Stimulated activated CD8-positive, alpha-beta memory T cell treated with anti-CD3 and anti-CD28 coated beads, Interleukin-12 subunit alpha, Interleukin-12 subunit beta, amount 100 ng/mL, for 24 hours (primary cell): ENCODE results near the gene DENND1A.
"Not testable (repeated sequence)": the region's sequence is repeated elsewhere in the genome, so short reads cannot be mapped to it uniquely, and the experiment has no call there.

Experiments
- DNase-seq: peaks from one replicate; pipeline ENCODE4 v3.0.0-alpha.2; 2020; ENCODE audit errors: extremely low read depth

DENND1A gene

DNA sequence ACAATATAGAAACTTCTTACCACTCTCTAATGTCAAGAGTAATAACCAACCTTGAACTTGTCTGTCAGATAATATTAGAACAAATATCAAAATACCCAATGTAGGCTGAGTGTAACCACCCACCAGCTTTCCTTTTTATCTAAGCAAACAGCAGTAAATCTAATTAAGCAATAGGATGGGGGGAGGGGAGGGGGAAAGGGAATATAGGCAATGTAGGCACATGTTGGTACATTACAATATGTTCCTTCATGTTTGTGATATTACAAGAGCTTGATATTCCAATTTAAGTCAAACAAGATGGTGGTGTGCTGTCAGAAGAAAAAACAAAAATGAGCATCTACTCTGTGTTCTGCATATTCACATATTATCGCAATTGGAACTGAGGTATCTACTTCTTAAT lies 158.2 kb downstream of the DENND1A start:
- no peak for DNase-seq

DNA sequence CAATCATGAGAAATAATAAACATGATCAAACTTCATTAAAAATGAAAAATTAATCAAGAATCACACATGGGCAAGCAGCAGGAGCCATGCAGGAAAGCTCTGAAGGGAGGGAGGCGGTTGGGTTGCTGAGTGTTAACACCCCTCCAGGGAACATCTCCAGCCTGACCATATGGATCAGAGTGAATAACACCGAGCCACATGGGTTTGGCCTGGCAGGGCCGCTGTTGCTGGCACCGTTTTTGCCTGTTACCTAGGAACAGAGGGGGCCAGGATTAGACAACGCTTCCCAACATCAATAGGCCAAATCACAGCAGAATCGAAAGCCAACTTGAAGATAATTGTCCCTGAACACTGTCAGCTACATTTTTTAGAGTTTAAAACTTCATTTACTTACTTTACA lies 160.2 kb downstream of the DENND1A start:
- no peak for DNase-seq

DNA sequence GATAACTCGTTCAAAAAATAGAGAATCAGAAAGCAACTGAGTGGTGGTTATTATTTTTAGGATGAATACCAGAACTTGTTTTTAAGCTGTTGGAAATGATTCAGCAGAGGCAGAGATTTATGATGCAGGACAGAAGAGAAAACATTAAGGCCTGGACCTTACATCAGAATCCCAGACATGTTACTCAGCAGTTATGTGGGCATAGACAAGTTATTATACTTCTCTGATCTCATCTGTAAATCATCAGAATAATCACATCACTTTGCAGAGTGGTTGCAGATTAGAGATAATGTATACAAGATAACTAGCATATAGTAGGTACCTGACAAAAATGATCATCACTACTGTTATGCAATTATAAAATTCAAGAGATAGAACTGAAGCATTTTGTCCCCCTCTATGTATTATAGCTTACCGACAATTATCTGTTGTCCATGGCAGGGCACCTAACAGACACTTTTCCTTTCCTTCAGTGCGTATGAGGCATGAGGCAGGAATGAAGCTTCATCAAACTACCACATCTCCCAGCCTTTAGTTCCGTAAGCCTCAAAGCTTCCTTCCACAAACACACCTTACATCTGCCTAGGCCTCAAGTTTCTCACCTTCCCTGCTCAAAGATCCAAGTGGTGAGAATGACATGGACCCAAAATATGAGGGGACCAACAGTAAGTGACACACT lies 165.9 kb downstream of the DENND1A start:
- DNase-seq, result no peak

DNA sequence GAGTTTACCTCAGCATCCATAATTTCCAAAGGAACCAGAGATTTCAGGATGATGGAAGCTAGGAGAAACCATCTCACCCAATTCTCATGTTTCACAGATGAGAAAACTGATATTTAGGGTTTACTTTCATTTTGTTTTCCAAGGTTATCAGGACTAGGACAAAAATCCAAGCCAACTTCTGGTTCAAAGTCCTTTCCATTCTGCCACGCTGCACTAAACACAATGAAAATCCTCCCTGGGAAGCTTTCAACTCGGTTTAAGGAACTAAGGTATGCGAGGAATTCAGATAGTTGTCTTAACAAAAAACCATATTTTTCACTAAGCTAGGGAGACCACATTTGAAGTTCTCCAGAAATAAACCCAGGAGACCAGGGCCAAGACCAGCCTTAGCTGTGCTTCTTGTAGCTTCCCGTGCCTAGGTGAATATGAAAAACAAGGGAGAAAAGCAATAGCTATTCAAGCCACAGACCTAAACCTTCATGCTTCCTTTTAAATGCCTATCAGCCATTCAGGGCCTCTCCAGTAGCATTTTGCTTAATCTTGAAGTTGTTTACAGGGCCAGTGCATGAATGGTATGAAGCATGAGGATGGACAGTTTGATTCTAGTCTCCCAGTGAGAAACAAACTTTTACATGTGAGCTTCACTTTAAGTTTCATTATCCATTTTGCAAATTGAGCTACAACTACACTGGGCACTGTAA lies 167.9 kb downstream of the DENND1A start:
- DNase-seq, result no peak

DNA sequence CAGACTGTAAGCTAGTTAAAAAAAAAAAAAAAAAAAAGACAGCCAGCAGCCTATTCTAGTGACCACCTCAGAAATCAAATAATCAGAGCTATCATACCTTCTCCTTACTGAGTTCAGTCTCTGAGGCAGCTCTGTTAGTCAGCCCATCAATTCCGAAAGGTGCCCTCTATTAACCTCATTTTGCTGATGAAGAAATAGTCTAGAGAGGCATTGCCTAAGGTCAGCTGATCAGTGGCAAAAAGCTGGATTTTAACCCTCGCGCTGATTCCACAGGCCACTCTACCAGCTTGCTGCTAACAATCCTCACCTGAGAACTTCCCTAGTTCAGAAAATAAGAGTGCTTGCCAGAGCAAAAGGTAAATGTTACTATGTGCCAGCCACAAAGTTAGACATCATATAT lies 172.0 kb downstream of the DENND1A start:
- no peak for DNase-seq

DNA sequence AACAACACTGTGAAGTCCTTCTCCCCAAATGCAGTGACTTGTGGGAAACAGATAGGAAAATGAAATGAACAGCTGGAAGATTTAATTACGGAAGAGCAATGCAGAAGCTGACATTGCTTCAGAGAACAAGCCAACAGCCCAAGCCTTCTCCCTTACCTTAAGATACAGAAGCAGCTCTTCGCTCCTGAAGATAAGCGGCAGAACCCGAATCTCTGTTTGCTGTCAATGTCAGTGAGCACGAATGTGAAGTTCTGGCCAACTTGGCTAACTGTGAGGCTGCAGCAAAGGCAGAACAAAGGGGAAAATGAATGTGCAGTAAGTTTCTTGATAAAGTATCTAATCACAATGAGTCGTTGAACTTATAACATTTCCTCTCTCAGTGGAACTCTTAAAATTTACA lies 172.4 kb downstream of the DENND1A start:
- DNase-seq, result no peak

DNA sequence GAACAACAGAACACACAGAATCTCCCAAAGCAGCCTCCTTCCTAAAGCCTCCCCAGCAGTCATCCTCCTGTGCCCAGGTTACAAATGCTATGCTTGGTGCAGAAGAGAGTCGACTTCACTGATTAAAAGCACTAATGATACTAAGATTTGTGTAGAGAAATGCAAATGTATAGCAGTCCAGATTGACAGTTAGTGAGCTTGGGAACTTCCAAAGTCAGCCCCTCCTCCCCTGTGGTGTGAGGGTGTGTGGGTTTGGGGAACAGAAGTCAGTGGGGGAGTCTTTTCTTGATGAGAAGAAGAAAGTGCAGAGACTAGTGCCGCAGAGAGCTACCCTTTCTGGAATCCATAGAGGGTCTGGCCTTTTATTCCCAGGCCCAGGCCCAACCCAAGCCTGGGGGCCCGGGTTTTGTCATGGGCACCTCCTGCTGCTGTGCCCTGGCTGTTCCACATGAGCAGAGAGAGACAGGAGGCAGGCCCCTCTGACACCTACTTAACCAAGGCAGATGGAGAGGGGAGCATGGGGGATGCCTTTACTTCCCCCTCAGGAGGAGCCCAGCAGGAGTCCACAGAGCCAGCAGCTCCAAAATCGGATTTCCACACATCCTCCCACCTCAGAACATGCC lies 173.3 kb downstream of the DENND1A start:
- DNase-seq, result no peak

DNA sequence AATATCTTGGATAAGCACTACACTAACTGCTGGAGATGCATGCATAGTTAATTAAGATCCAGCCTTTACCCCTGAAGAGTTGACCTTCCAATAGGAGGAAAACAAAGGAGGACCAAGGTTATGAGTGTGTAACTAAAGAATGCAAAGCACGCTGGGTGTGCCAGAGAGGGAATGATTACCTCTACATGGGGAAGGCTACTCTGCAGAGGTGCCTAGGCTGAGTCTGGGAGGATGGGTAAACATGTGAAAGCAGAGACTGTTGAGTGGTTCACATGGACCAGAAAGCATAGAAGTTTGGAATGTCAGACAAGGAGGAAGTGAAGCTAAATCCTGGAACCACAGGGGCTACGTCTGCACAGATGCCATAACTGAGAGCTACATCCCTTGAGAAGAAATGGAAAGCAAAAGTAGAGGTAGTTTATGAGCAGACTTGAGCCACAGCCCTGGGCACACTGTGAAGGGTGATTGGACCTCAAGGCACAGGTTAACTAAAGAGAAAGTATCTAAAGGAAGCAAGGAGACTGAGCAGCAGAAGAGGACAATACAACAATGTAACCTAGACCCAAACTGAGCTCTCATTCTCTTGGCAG lies 176.2 kb downstream of the DENND1A start:
- DNase-seq, result no peak

DNA sequence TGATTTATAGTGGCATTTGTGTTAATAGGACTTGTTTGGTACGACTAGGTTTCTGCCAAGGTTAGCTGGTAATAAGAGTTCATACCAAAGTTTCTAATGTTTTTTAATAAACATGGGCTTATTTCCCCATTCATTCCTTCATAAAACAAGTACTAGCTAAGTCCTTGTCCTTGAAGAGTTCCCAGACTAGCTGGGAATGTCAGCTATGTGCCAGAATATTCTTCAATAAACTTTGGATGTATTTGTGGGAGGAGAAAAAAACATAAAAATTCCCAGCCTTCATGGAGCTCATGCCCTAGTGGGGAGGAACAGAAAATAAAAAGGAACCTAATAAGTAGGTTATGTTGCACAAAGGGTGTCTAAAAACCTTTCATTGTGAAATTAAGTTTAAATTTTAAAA lies 176.9 kb downstream of the DENND1A start:
- DNase-seq, result no peak

DNA sequence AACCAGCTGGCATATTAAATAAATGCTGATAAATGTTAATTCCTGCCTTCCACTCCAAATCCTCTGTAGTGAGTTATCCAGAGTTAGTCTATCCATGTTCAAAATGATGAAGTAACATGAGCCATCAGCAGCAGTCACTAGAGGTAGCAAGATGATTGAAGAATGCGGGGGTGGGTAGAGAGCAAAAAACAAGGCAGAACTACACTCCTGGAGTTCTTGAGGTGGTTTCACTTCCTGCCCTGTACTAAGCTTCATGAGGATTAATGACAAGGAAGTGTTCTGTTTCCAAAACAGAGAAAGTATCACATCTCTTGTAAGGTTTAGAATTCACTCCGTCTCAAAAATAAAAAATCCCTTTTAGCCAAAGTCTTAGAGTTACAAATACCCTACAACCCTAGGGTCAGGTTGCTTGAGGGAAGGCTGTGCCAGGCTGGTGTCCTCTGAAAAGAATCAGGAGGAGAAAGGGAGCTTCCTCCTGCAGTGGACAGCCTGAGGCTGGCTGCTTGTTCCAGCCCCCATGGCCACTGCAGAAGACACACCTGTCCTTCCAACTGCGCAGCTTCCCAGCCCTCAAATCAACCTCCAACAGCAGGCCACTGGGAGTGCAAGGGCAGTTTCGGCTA lies 180.2 kb downstream of the DENND1A start:
- DNase-seq, result no peak

DNA sequence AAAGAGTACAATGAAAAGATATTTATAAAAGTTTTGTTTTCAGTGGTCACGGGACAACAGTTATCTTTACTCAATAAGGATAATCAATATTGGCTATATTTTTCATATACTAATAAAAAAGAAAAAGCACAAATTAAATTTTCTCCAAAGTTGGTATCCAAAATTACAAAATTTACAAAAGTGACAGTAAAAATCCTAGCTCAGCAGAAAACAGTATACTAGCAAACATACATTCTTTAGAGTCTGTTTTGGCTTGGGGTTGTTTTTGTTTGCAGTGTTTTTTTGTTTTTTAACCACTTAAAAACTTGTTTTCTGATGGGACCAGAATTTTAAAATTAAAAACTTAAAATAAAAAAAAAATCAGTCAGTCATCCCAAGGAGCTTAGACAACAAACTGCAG lies 183.2 kb downstream of the DENND1A start:
- DNase-seq, result no peak

DNA sequence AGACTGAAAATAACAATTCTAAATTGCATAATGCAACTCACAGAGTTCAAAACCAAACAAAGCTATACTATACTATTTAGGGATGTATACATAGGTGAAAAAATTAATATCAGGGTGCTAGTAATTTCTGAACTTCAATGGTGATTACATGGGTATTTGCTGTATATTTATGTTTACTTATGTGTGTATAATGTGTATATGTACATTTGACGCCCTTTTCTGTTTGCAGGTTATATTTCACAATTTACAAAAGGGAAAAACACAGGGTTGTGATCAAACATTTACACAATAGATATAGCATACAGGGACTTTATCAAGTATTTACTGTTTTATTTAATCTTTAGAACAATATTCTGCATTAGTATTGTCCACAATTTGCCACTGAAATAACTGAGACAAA lies 184.0 kb downstream of the DENND1A start:
- DNase-seq, result no peak

DNA sequence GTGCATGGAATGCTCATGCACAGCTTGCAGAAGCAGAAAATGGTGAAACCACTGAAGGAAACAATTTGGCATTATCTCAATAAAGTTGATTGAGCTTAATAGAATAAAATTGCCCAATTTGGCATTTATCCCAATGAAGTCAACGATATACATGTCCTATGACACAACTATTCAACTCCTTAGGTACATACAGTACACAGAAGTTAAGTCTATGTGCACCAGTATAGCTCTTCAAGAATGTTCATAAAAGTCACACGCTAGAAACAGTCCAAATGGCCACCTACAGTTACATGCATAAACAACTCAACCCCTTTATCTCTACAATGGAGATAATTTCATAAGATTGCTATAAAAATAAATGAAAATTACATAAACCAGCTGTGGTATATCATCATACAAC lies 184.5 kb downstream of the DENND1A start:
- no peak for DNase-seq

DNA sequence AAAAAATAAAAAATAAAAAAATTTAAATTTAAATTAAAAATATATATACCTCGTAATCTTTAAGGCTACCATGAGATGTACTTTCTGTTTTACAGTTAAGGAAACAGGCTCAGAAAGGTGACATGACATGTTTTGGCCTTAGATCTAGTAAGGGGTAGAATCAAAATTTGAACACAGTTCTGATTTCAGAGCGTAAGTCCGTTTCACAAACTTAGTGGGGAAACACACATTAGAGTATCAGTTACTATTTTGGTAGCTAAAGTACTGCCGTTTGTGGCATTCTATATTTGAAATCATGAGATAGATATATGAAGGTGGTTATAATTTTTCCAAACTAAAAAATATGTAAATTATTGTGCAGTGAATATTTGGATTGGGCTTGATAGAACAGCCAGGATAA lies 186.2 kb downstream of the DENND1A start:
- DNase-seq, result no peak

DNA sequence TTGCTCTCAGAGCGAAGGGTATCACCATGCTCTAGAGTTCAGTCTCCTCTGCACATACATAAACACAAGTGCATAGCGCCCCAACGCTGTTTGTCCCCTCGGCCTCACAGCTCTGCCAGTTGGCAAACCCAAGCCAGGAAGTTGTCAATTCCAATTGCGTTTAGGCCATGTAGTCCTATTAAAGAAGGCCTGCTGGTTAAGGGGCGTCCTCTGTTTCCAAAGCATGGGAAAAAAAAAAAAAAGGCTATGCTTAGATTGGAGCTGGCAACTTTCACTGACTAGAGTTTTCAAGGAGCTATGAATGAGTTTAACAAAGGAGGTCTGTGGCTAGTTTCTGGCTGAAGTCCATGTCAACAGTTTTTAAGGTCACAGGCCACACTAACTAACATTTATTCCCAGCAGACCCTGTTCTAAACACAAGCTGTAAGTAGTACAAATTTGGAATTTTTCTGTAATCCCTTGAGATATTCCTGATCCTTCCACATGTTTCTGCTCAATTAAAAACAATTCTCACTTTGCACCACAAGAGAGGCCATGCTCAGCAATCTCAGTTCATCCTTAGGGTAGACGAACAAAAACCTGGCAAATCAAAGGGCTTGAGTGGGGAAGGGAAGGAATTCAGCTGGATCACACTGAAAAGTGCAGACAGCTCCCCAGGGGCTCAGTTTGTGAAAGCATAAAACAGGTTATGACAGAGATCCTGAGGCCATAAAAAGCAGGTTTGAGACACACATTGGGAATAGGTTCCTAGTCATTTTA lies 187.7 kb downstream of the DENND1A start:
- no peak for DNase-seq

DNA sequence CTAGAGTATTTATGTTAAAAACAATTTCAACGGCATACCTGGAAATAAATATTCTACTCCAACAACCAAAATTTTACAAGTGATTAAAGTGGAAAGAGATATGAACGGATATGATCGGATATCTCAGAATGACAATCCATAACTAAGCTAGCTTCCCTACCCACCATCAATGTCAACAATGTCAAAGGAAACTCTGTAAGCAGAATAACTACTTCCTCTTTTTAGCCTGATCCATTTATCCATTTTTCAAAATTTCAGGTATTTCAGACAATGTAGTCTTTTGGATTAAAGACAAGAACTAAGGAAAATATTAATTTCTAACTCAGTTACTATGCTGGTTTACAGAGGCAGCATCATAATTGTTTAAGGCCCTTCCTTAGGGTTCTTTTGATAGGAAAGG lies 188.7 kb downstream of the DENND1A start:
- DNase-seq, result no peak

DNA sequence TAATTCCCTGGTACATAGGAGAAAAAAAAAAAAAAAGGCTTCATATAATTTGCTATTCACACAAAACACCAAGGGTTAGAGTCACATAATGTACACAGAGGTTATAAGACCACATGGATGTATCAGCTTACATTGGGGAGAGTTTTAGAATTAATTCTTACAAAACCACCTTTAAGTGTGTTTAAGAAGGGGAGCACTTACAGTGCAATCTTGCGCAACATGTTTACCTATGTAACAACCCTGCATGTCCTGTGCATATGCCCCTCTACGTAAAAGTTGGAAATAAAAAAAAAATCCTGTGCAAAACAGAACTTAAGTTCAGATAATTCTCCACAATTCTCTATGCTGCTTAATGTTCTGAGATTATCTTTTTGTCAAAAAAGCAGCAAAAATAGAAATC lies 190.0 kb downstream of the DENND1A start:
- no peak for DNase-seq

DNA sequence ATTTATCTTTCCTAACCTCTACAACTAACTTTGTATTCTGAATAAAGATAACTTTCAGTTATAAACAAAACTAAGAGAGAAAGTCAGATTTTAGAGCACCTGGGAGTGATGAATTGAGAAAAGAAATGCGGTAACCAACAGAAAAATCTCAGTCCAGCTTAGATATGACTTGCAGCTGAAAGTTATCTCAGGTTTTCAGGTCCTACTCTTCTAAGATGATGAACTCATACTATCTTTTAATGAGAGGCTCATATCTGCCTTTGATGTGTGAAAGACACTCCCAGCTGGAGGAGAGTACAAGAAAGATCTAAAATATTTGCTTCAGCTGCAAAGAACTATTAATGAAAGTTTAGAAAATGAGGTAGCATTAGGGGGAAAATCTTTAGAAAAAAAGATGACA lies 190.5 kb downstream of the DENND1A start:
- no peak for DNase-seq

DNA sequence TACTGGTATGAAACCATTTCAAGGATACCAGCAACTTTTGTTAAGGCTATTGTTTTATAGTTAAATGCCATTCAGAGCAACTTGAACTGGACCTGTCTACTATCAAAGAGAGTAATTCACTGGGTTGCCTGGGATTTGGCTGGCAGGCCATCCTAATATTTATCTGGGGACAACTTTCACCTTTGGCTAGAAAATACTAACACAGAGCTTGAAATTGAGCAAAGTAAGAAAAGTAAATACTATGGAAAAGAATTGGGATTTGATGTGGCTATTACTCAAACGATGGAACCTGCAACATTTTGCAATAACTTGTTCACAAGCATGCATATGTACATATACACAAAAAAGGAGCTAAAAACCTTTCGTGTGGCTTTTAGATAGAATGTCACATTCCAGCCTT lies 191.3 kb downstream of the DENND1A start:
- no peak for DNase-seq

DNA sequence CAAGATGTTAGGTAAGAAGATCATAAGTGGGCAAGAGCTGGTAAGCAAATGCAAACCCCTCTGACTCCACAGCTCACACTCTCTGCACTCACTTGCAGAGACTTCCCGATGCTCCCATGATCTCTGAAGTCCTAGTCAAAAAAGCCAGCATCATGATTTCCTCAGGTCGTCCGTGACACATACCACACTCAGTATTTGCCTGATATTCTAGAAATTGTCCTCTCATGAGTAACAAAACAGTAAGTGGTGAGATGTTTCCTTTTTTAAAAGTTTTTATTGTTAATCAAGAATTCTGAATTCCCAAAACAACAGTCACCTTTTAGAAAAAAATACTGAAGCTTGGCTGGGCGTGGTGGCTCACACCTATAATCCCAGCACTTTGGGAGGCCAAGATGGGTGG lies 194.6 kb downstream of the DENND1A start:
- DNase-seq, result no peak

DNA sequence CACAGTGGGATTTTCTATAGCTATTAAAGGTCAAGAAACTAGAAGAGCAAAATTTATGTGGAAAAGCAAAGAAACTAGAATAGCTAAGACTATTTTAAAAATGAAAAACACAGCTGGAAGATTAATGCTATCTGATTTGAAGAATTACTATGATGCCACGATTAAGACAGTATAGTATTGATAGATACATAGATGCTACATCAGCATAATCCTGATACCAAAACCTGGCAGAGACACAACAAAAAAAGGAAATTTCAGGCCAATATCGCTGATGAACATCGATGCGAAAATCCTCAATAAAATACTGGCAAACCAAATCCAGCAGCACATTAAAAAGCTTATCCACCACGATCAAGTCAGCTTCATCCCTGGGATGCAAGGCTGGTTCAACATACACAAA lies 201.4 kb downstream of the DENND1A start:
- DNase-seq, result not testable (repeated sequence)

DNA sequence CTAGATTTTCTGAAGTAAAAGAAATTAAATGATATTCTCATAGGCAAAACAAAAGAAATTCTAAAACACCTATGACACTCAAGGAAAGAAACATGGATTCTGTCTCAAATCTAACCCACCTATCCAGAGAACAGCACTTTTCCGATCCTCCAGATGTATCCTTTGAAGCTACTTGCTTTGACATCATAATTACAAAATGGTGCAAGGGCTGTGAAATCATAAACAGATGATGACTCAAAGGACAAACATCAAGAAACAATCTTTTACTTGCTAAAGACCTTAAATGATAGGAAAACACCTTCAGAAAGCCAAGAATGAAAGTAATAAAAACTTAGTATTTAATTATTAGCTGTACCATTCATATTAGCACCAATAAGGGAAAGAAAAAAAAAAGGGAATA lies 202.6 kb downstream of the DENND1A start:
- no peak for DNase-seq
